Measurements from ENCODE around the gene NTN5. TPM values are rescaled to one million over a fixed set of nuclear protein-coding genes. Genes with fewer than 3 reads are reported as not detected.
A peak's percentile ranks its signal among the peaks of the same experiment; 100 is the strongest.

The NTN5 gene
- total and polyA plus RNA-seq, 9 of the 15 experiments (the other 6 are each of a cell fraction or from before 2014, with no cell fraction given): not detected

DNA sequence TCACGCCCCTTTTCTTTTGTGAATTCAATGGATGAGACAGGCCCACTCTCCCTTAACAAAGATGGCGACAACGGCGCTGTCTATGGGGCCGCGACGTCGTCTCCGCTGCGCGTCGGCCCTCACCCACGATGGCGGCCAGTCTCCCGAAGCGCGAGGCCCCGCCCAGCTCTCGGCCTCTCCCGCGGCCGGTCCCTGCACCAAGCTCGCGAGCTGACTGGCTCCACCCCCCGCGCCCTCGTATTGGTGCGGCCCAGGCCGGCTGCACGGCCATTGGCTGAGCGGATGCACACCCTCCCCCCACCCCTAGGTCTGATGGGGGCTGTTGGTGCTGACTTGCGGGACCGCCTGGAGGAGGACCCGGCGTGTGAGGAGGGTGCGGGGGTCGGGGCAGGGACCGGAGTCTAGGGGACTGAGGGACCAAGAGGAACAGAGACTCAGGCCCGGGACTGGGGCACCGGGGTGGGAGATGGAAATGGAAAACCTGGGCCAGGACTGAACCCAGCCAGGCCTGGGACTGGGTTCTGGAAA, 48.7 kb downstream of the NTN5 start (continued):
- TF ChIP-seq, protein P1, sequence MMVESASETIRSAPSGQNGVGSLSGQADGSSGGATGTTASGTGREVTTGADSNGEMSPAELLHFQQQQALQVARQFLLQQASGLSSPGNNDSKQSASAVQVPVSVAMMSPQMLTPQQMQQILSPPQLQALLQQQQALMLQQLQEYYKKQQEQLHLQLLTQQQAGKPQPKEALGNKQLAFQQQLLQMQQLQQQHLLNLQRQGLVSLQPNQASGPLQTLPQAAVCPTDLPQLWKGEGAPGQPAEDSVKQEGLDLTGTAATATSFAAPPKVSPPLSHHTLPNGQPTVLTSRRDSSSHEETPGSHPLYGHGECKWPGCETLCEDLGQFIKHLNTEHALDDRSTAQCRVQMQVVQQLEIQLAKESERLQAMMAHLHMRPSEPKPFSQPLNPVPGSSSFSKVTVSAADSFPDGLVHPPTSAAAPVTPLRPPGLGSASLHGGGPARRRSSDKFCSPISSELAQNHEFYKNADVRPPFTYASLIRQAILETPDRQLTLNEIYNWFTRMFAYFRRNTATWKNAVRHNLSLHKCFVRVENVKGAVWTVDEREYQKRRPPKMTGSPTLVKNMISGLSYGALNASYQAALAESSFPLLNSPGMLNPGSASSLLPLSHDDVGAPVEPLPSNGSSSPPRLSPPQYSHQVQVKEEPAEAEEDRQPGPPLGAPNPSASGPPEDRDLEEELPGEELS (CRISPR knock-in tag; IDR thresholded peaks at IDR 0.05; ENCODE audit: borderline replicate concordance): no peak
- TF ChIP-seq ZNF143 (CRISPR knock-in tag; IDR thresholded peaks at IDR 0.05): no peak
- peak; percentile 73 for TF ChIP-seq HMGN3 (IDR thresholded peaks at IDR 0.05; ENCODE audit: borderline replicate concordance, extremely low read depth, insufficient read length, low read depth, low read length)
- TF ChIP-seq, protein P2, sequence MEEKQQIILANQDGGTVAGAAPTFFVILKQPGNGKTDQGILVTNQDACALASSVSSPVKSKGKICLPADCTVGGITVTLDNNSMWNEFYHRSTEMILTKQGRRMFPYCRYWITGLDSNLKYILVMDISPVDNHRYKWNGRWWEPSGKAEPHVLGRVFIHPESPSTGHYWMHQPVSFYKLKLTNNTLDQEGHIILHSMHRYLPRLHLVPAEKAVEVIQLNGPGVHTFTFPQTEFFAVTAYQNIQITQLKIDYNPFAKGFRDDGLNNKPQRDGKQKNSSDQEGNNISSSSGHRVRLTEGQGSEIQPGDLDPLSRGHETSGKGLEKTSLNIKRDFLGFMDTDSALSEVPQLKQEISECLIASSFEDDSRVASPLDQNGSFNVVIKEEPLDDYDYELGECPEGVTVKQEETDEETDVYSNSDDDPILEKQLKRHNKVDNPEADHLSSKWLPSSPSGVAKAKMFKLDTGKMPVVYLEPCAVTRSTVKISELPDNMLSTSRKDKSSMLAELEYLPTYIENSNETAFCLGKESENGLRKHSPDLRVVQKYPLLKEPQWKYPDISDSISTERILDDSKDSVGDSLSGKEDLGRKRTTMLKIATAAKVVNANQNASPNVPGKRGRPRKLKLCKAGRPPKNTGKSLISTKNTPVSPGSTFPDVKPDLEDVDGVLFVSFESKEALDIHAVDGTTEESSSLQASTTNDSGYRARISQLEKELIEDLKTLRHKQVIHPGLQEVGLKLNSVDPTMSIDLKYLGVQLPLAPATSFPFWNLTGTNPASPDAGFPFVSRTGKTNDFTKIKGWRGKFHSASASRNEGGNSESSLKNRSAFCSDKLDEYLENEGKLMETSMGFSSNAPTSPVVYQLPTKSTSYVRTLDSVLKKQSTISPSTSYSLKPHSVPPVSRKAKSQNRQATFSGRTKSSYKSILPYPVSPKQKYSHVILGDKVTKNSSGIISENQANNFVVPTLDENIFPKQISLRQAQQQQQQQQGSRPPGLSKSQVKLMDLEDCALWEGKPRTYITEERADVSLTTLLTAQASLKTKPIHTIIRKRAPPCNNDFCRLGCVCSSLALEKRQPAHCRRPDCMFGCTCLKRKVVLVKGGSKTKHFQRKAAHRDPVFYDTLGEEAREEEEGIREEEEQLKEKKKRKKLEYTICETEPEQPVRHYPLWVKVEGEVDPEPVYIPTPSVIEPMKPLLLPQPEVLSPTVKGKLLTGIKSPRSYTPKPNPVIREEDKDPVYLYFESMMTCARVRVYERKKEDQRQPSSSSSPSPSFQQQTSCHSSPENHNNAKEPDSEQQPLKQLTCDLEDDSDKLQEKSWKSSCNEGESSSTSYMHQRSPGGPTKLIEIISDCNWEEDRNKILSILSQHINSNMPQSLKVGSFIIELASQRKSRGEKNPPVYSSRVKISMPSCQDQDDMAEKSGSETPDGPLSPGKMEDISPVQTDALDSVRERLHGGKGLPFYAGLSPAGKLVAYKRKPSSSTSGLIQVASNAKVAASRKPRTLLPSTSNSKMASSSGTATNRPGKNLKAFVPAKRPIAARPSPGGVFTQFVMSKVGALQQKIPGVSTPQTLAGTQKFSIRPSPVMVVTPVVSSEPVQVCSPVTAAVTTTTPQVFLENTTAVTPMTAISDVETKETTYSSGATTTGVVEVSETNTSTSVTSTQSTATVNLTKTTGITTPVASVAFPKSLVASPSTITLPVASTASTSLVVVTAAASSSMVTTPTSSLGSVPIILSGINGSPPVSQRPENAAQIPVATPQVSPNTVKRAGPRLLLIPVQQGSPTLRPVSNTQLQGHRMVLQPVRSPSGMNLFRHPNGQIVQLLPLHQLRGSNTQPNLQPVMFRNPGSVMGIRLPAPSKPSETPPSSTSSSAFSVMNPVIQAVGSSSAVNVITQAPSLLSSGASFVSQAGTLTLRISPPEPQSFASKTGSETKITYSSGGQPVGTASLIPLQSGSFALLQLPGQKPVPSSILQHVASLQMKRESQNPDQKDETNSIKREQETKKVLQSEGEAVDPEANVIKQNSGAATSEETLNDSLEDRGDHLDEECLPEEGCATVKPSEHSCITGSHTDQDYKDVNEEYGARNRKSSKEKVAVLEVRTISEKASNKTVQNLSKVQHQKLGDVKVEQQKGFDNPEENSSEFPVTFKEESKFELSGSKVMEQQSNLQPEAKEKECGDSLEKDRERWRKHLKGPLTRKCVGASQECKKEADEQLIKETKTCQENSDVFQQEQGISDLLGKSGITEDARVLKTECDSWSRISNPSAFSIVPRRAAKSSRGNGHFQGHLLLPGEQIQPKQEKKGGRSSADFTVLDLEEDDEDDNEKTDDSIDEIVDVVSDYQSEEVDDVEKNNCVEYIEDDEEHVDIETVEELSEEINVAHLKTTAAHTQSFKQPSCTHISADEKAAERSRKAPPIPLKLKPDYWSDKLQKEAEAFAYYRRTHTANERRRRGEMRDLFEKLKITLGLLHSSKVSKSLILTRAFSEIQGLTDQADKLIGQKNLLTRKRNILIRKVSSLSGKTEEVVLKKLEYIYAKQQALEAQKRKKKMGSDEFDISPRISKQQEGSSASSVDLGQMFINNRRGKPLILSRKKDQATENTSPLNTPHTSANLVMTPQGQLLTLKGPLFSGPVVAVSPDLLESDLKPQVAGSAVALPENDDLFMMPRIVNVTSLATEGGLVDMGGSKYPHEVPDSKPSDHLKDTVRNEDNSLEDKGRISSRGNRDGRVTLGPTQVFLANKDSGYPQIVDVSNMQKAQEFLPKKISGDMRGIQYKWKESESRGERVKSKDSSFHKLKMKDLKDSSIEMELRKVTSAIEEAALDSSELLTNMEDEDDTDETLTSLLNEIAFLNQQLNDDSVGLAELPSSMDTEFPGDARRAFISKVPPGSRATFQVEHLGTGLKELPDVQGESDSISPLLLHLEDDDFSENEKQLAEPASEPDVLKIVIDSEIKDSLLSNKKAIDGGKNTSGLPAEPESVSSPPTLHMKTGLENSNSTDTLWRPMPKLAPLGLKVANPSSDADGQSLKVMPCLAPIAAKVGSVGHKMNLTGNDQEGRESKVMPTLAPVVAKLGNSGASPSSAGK (IDR thresholded peaks at IDR 0.05): no peak
- TF ChIP-seq, protein P3, sequence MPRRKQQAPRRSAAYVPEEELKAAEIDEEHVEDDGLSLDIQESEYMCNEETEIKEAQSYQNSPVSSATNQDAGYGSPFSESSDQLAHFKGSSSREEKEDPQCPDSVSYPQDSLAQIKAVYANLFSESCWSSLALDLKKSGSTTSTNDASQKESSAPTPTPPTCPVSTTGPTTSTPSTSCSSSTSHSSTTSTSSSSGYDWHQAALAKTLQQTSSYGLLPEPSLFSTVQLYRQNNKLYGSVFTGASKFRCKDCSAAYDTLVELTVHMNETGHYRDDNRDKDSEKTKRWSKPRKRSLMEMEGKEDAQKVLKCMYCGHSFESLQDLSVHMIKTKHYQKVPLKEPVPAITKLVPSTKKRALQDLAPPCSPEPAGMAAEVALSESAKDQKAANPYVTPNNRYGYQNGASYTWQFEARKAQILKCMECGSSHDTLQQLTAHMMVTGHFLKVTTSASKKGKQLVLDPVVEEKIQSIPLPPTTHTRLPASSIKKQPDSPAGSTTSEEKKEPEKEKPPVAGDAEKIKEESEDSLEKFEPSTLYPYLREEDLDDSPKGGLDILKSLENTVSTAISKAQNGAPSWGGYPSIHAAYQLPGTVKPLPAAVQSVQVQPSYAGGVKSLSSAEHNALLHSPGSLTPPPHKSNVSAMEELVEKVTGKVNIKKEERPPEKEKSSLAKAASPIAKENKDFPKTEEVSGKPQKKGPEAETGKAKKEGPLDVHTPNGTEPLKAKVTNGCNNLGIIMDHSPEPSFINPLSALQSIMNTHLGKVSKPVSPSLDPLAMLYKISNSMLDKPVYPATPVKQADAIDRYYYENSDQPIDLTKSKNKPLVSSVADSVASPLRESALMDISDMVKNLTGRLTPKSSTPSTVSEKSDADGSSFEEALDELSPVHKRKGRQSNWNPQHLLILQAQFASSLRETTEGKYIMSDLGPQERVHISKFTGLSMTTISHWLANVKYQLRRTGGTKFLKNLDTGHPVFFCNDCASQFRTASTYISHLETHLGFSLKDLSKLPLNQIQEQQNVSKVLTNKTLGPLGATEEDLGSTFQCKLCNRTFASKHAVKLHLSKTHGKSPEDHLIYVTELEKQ (CRISPR knock-in tag; IDR thresholded peaks at IDR 0.05): no peak
- no peak for TF ChIP-seq MYBL2 (IDR thresholded peaks at IDR 0.05; ENCODE audit: low read depth)
- TF ChIP-seq MYBL2 (CRISPR knock-in tag; IDR thresholded peaks at IDR 0.05; ENCODE audit: borderline replicate concordance): no peak
- peak; percentile 23 for TF ChIP-seq PCBP1 (IDR thresholded peaks at IDR 0.05; ENCODE audit: low read depth, low read length, poor library complexity, severe bottlenecking)
- no peak for TF ChIP-seq ELF2 (CRISPR knock-in tag; IDR thresholded peaks at IDR 0.05)
